HCT116 (cell line): ENCODE measurements around the gene HSPA12B. TPM values are rescaled to one million over a fixed set of nuclear protein-coding genes. Genes with fewer than 3 reads are reported as not detected.

Experiments
- ATAC-seq: fragments of 200-7000 bp; cut with Tn5 transposase; 2 replicates; pipeline ENCODE4 v1.9.1; 2020; ENCODE audit warnings: mild to moderate bottlenecking, moderate library complexity
- BruUV-seq: library from RNA; stranded (reverse); fragments of 400-500 nt; replicated peaks from 2 replicates; lab custom pipeline; 2021; lab: Mats Ljungman, UMichigan
- CTCF ChIA-PET: fragments of 300-600 bp; sonication (Branson Sonifier 250); formaldehyde crosslinking; loops from one replicate; lab custom pipeline; 2021; ENCODE audit warnings: antibody characterized with exemption; lab: Charles Lee
- POLR2A ChIA-PET: fragments of 300-600, 350-600 bp; sonication (Branson Sonifier 250); formaldehyde crosslinking; loops from one replicate; lab custom pipeline; 2021; ENCODE audit warnings: antibody characterized with exemption; lab: Charles Lee
- RAD21 ChIA-PET, 2 experiments: fragments of 300-600 bp; sonication (Branson Sonifier 250); formaldehyde crosslinking; loops; one replicate each; lab custom pipeline; 2023; ENCODE audit warnings: low total read pairs in 2 of 2; ENCODE audit not compliant: uncharacterized antibody in 2 of 2, unreplicated experiment in 2 of 2, low non-redundant PET in 1 of 2; lab: Charles Lee
- DNase-seq: peaks from one replicate; pipeline ENCODE4 v3.0.0-alpha.2; 2010; ENCODE audit warnings: low read depth, low spot score
- H2AFZ ChIP-seq: fragments of 200-600 bp; shearing (Covaris generic), sonication (generic); 2 replicates; pipeline ENCODE4 v1.6.1; 2017; ENCODE audit warnings: low read depth, mixed run types, mixed read lengths, antibody characterized with exemption, low read length; ENCODE audit not compliant: poor library complexity, severe bottlenecking
- H3K27ac ChIP-seq: 2 replicates; pipeline ENCODE4 v1.5.1; 2012; ENCODE audit warnings: low read depth, low read length
- H3K27me3 ChIP-seq: fragments of 200-600 bp; sonication (generic); 2 replicates; pipeline ENCODE4 v1.6.1; 2016; ENCODE audit warnings: mixed run types, low read length, mixed read lengths; ENCODE audit not compliant: insufficient read depth
- H3K36me3 ChIP-seq, 2 experiments: fragments of 200-500 bp in 1 of 2; fragments of 200-600 bp in 1 of 2; sonication (Bioruptor generic) in 1 of 2; sonication (generic) in 1 of 2; 2 replicates each; pipeline versions ENCODE4 v1.5.1 to v1.6.1; 2014 to 2016; ENCODE audit warnings: low read length in 2 of 2, inconsistent platforms in 1 of 2, mixed read lengths in 1 of 2, mixed run types in 1 of 2; ENCODE audit not compliant: insufficient read depth in 2 of 2, control insufficient read depth in 1 of 2
- H3K4me1 ChIP-seq, 2 experiments: fragments of 200-600 bp in 1 of 2; sonication (generic) in 1 of 2; 2 replicates each; pipeline versions ENCODE4 v1.5.1 to v1.6.1; 2012 to 2017; ENCODE audit warnings: low read length in 2 of 2, inconsistent platforms in 1 of 2, mild to moderate bottlenecking in 1 of 2, mixed read lengths in 1 of 2, mixed run types in 1 of 2, moderate library complexity in 1 of 2; ENCODE audit not compliant: insufficient read depth in 2 of 2, control insufficient read depth in 1 of 2
- H3K4me2 ChIP-seq: fragments of 200-600 bp; sonication (generic); 2 replicates; pipeline ENCODE4 v1.6.1; 2017; ENCODE audit warnings: mixed run types, low read length, mixed read lengths
- H3K4me3 ChIP-seq, 2 experiments: fragments of 200-600 bp in 1 of 2; sonication (generic) in 1 of 2; replicated peaks in 1 of 2; 2 replicates each; pipeline ENCODE4 v1.5.1; 2011 to 2016; ENCODE audit warnings: low read length in 2 of 2, control low read depth in 1 of 2, low read depth in 1 of 2, mild to moderate bottlenecking in 1 of 2, mixed read lengths in 1 of 2, mixed run types in 1 of 2
- H3K79me2 ChIP-seq: fragments of 200-600 bp; sonication (generic); 2 replicates; pipeline ENCODE4 v1.6.1; 2017; ENCODE audit warnings: mild to moderate bottlenecking, mixed run types, low read length, moderate library complexity, mixed read lengths; ENCODE audit not compliant: insufficient read depth
- H3K9ac ChIP-seq: fragments of 200-600 bp; sonication (generic); 2 replicates; pipeline ENCODE4 v1.6.1; 2016; ENCODE audit warnings: low read length, mixed read lengths
- H3K9me2 ChIP-seq: fragments of 200-600 bp; sonication (generic), shearing (Covaris generic); 2 replicates; pipeline ENCODE4 v1.6.1; 2017; ENCODE audit warnings: mixed run types, mild to moderate bottlenecking, moderate library complexity; ENCODE audit not compliant: insufficient read depth
- H3K9me3 ChIP-seq, 2 experiments: fragments of 200-500 bp in 1 of 2; fragments of 200-600 bp in 1 of 2; sonication (Bioruptor generic) in 1 of 2; sonication (generic) in 1 of 2; 2 replicates each; pipeline ENCODE4 v1.6.1; 2014 to 2017; ENCODE audit warnings: low read length in 2 of 2, mixed read lengths in 2 of 2, inconsistent platforms in 1 of 2, low read depth in 1 of 2, mild to moderate bottlenecking in 1 of 2, mixed run types in 1 of 2, moderate library complexity in 1 of 2; ENCODE audit not compliant: control insufficient read depth in 1 of 2, insufficient read depth in 1 of 2
- H4K20me1 ChIP-seq: fragments of 200-600 bp; sonication (generic), shearing (Covaris generic); 2 replicates; pipeline ENCODE4 v1.6.1; 2017; ENCODE audit warnings: mixed run types, mild to moderate bottlenecking, moderate library complexity; ENCODE audit not compliant: insufficient read depth
- CBX3 ChIP-seq: IDR thresholded peaks from 2 replicates; pipeline ENCODE4 v1.6.1; 2012; ENCODE audit warnings: low read depth
- CEBPB ChIP-seq: IDR thresholded peaks from 2 replicates; pipeline ENCODE4 v1.6.1; 2012; ENCODE audit warnings: low read depth
- ELF1 ChIP-seq: IDR thresholded peaks from 2 replicates; pipeline ENCODE4 v1.6.1; 2012; ENCODE audit warnings: low read depth, borderline replicate concordance
- EZH2 ChIP-seq: fragments of 200-600 bp; sonication (generic); IDR thresholded peaks from 2 replicates; pipeline ENCODE4 v1.6.1; 2017; ENCODE audit warnings: antibody characterized with exemption, mixed run types
- EZH2phosphoT487 ChIP-seq: fragments of 200-600 bp; IDR thresholded peaks from 2 replicates; pipeline ENCODE4 v1.6.1; 2018; ENCODE audit warnings: antibody characterized with exemption, borderline replicate concordance
- JUND ChIP-seq: IDR thresholded peaks from 2 replicates; pipeline ENCODE4 v1.6.1; 2012
- POLR2A ChIP-seq: IDR thresholded peaks from 2 replicates; pipeline ENCODE4 v1.7.0; 2011; ENCODE audit warnings: borderline replicate concordance; ENCODE audit not compliant: insufficient read depth, insufficient read length; ENCODE audit errors: extremely low read depth
- POLR2AphosphoS5 ChIP-seq: IDR thresholded peaks from 2 replicates; pipeline ENCODE4 v1.6.1; 2011; ENCODE audit warnings: mild to moderate bottlenecking, low read depth, low read length, moderate library complexity
- YY1 ChIP-seq: IDR thresholded peaks from 2 replicates; pipeline ENCODE4 v1.6.1; 2011; ENCODE audit warnings: low read length, low read depth, moderate library complexity, mild to moderate bottlenecking; ENCODE audit not compliant: insufficient replicate concordance; ENCODE audit errors: extremely low read depth
- ZFX ChIP-seq: fragments of 450-650 bp; IDR thresholded peaks from 2 replicates; pipeline ENCODE4 v1.6.1; 2017
- ZNF274 ChIP-seq: fragments of 200-500 bp; sonication (Bioruptor generic); IDR thresholded peaks from 2 replicates; pipeline ENCODE4 v1.6.1; 2014; ENCODE audit warnings: mild to moderate bottlenecking, low read depth, low read length, inconsistent platforms
- intact Hi-C: fragments of 100-400 bp; cut with micrococcal nuclease; formaldehyde crosslinking; loops from 2 replicates; pipeline ENCODE4 v1.10.0; 2022
- total RNA-seq: library from RNA; stranded (reverse); gene quantifications from one replicate; pipeline ENCODE4 v1.2.1, GENCODE V29; 2021; ENCODE audit not compliant: unreplicated experiment
- TF ChIP-seq, protein P1 (sequence below): IDR thresholded peaks from 2 replicates; pipeline ENCODE4 v1.6.1; 2012
- TF ChIP-seq, protein P2 (sequence below), 3 experiments: fragments of 200-600 bp in 1 of 3; sonication (generic) in 1 of 3; IDR thresholded peaks in 2 of 3; conservative IDR thresholded peaks in 1 of 3; 2 replicates each; pipeline ENCODE4 v1.5.1; 2012 to 2017; ENCODE audit warnings: low read depth in 2 of 3, low read length in 2 of 3, antibody characterized with exemption in 1 of 3, borderline replicate concordance in 1 of 3, control low read depth in 1 of 3, mild to moderate bottlenecking in 1 of 3, mixed read lengths in 1 of 3, mixed run types in 1 of 3, moderate library complexity in 1 of 3; ENCODE audit not compliant: insufficient read depth in 1 of 3

Gene HSPA12B
- total RNA-seq, 1 experiment from 2014 or later = not detected

DNA sequence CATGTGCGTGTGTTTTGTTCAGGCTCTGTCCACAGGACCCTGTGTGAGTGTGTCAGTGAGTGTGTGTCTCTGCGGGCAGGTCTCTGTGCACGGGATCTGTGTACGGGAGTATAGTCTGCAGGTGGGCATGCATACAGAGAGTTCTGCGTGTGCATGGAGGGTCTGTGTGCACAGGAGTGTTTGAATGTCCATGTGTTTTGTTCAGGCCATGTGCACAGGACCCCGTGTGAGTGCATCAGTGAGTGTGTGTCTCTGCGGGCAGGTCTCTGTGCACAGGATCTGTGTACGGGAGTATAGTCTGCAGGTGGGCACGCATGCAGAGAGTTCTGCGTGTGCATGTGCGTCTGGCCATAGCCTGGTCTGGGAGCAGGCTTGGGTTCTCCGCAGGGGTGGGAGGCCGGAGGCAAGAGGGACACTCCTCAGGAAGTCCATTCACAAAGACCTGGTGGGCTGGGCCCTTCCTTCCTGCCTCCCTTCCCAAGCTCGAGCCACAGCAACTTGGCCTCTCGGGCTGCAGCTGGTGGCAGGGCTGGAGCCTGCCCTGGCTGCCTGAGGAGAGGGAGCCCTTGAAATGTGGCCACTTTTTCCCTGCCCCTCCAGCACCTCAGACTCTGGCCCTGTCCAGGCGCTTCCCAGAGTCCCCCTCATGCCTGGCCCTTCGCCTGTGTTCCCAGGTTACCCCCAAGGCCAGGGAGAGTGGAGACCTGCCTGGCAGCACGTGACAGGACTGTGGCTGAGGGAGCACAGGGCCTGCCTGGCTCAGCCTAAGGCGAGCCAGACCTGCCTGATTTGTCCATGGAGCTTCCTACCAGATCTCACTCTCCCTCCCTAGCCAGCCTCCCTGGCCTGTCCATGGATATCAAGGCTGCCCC lies 6.8 kb downstream of the HSPA12B start:
- TF ChIP-seq JUND = no peak
- TF ChIP-seq CEBPB = no peak
- TF ChIP-seq POLR2A = no peak
- TF ChIP-seq ELF1 = no peak
- TF ChIP-seq, protein P1, sequence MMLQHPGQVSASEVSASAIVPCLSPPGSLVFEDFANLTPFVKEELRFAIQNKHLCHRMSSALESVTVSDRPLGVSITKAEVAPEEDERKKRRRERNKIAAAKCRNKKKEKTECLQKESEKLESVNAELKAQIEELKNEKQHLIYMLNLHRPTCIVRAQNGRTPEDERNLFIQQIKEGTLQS = no peak
- TF ChIP-seq CBX3 = no peak
- TF ChIP-seq, all 23 proteins: peak for 0
- Histone ChIP-seq H3K36me3 (no peaks in the 10 kb centered on the region), H3K4me2 (no peak overlapping the region), H3K27ac (no peak overlapping the region), H3K9ac (no peak overlapping the region), H4K20me1 (no peaks in the 10 kb centered on the region), H3K9me2 (no peaks in the 10 kb centered on the region), H3K79me2 (no peaks in the 10 kb centered on the region), H3K4me1 (peaks cover 2 to 7% of the 10 kb centered on the region in 2 experiments), H3K4me3 (no peak overlapping the region), H2AFZ (no peak overlapping the region), H3K9me3 (no peaks in the 10 kb centered on the region), H3K27me3 (no peaks in the 10 kb centered on the region)
- intact Hi-C loops = no loop called here
- ATAC-seq = 0 out of 2 replicates have a peak, but pooled peaks have one; percentile 20
- no peak for DNase-seq
- CTCF ChIA-PET = no interaction called here
- no TSS peak for BruUV-seq
- POLR2A ChIA-PET = no interaction called here
- RAD21 ChIA-PET = no interaction called here

DNA sequence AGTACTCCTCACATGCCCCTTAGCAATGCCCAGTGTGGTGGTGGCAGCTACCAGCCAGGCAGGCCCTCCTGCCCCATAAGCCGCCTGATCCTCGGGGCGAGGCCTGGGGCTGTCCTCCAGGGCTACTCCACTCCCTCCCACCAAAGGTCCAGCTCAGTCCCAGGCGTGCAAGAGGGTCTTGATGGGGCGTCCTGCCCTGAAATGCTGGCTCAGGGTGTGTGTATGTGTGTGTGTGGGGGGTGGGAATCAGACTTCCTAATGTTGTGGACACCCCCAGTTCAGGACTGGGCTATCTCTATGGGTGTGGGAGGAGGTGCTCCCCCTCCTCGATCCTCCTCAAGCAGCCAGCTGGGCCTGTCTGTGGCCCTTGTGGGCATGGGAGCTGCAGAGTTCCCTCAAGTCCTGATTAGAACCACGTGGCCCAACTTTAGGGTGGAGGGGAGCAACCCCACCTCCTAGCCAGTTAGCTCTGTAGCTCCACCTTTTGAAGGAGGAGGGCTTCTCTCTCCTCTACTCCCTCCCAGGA lies 7.5 kb downstream of the HSPA12B start:
- H3K27ac ChIP-seq = no peak overlapping the region
- POLR2A ChIA-PET = interaction anchor here (0.6 kb wide), 1 partner anchor 572 kb away, joined by 3 read pairs; no protein-coding TSS in a partner anchor
- no TSS peak for BruUV-seq
- TF ChIP-seq, protein P2, sequence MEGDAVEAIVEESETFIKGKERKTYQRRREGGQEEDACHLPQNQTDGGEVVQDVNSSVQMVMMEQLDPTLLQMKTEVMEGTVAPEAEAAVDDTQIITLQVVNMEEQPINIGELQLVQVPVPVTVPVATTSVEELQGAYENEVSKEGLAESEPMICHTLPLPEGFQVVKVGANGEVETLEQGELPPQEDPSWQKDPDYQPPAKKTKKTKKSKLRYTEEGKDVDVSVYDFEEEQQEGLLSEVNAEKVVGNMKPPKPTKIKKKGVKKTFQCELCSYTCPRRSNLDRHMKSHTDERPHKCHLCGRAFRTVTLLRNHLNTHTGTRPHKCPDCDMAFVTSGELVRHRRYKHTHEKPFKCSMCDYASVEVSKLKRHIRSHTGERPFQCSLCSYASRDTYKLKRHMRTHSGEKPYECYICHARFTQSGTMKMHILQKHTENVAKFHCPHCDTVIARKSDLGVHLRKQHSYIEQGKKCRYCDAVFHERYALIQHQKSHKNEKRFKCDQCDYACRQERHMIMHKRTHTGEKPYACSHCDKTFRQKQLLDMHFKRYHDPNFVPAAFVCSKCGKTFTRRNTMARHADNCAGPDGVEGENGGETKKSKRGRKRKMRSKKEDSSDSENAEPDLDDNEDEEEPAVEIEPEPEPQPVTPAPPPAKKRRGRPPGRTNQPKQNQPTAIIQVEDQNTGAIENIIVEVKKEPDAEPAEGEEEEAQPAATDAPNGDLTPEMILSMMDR (IDR thresholded peaks at IDR 0.05 in 2 of 3, conservative IDR thresholded peaks at IDR 0.05 in 1 of 3; ENCODE audit: borderline replicate concordance in 1 of 3, insufficient read depth in 1 of 3, low read depth in 2 of 3, low read length in 2 of 3) = no peak
- TF ChIP-seq EZH2phosphoT487 = no peak
- TF ChIP-seq YY1 = no peak
- TF ChIP-seq EZH2 = no peak
- no peak for TF ChIP-seq ZNF274
- TF ChIP-seq POLR2AphosphoS5 = no peak
- no peak for TF ChIP-seq ELF1
- no peak for TF ChIP-seq ZFX

More for the DNA sequence above, 7.5 kb downstream of the HSPA12B start:
- Histone ChIP-seq H3K36me3 (no peaks in the 10 kb centered on the region), H3K9me3 (no peaks in the 10 kb centered on the region), H2AFZ (no peak overlapping the region), H3K4me1 (peaks cover 7 to 12% of the 10 kb centered on the region in 2 experiments), H3K79me2 (no peaks in the 10 kb centered on the region), H3K4me2 (no peak overlapping the region), H3K4me3 (no peak overlapping the region), H4K20me1 (no peaks in the 10 kb centered on the region), H3K9ac (no peak overlapping the region), H3K9me2 (no peaks in the 10 kb centered on the region), H3K27me3 (no peaks in the 10 kb centered on the region)
- DNase-seq = no peak
- RAD21 ChIA-PET = no interaction called here
- CTCF ChIA-PET = no interaction called here
- intact Hi-C loops = no loop called here
- ATAC-seq = 0 out of 2 replicates have a peak, but pooled peaks have one; percentile 5
